Thyroid gland (tissue), 4 donors: ENCODE results near the gene PCDHA8. TPM values are rescaled to one million over a fixed set of nuclear protein-coding genes. Genes with fewer than 3 reads are reported as not detected.
"Not testable (repeated sequence)": the region's sequence is repeated elsewhere in the genome, so short reads cannot be mapped to it uniquely, and the experiment has no call there.

Experiments used
- DNase-seq, 2 donors: peaks; one replicate each; pipeline ENCODE4 v3.0.0-alpha.2; 2019
- H3K27ac ChIP-seq, 3 donors: fragments of 200-600 bp; sonication (generic); 1 replicate in 2 of 3; 2 replicates in 1 of 3; pipeline ENCODE4 v1.5.1; 2016 to 2019; ENCODE audit warnings: mild to moderate bottlenecking in 1 of 3, moderate library complexity in 1 of 3
- H3K27me3 ChIP-seq: fragments of 200-600 bp; sonication (generic); one replicate; pipeline ENCODE4 v1.5.1; 2019
- H3K36me3 ChIP-seq, 2 donors: fragments of 200-600 bp; sonication (generic); one replicate each; pipeline ENCODE4 v1.5.1; 2016 to 2019
- H3K4me1 ChIP-seq, 2 donors: fragments of 200-600 bp; sonication (generic); one replicate each; pipeline ENCODE4 v1.5.1; 2017 to 2019
- H3K4me3 ChIP-seq, 3 donors: fragments of 200-600 bp; sonication (generic); replicated peaks in 1 of 3; 1 replicate in 2 of 3; 2 replicates in 1 of 3; pipeline ENCODE4 v1.5.1; 2016; ENCODE audit warnings: mild to moderate bottlenecking in 1 of 3
- H3K9me3 ChIP-seq: fragments of 200-600 bp; sonication (generic); one replicate; pipeline ENCODE4 v1.5.1; 2017
- CTCF ChIP-seq, 6 experiments: fragments of 200-600 bp in 3 of 6; fragments of 450-650 bp in 3 of 6; sonication (generic) in 3 of 6; IDR thresholded peaks; one replicate each; pipeline ENCODE4 v1.5.1; 2016 to 2019; ENCODE audit warnings: antibody characterized with exemption in 6 of 6, mild to moderate bottlenecking in 2 of 6, inconsistent platforms in 1 of 6, moderate library complexity in 1 of 6
- POLR2A ChIP-seq, 2 donors: fragments of 450-650 bp; IDR thresholded peaks; one replicate each; pipeline ENCODE4 v1.6.1; 2017; ENCODE audit warnings: antibody characterized with exemption in 2 of 2, mild to moderate bottlenecking in 2 of 2, moderate library complexity in 1 of 2
- WGBS, 2 donors: methylation state at CpG; one replicate each; pipeline ENCODE4 v1.1.5; 2017; 5-methylcytosine and 5-hydroxymethylcytosine counted together
- intact Hi-C: fragments of 100-400 bp; cut with DNase I; formaldehyde crosslinking; loops from one replicate; pipeline ENCODE4 v1.15.1; 2023
- total RNA-seq, 4 donors: library from RNA; depleted of rRNA; stranded (reverse); fragments of >200 nt; gene quantifications; one replicate each; pipeline ENCODE4 v1.2.3, GENCODE V29; 2016

The PCDHA8 gene
- under 1 TPM in 3 of 4 donors, not detected in 1; 0.27 to 0.93 (median 0.33) TPM for total RNA-seq

GRCh38 chr5:140840978-140841962 lies at the start of gene PCDHA8:
Gene PCDHA8, plus strand, starts transcription at chr5:140841187. Its CDS starts 135 bp downstream, at chr5:140841322.
- Histone ChIP-seq H3K9me3 (no peaks in the 10 kb centered on the region), H3K4me3 (no peak within 1 kb of the TSS), H3K36me3 (no peaks in the 10 kb centered on the region), H3K27ac (no peak within 1 kb of the TSS), H3K27me3 (no peaks in the 10 kb centered on the region), H3K4me1 (no peaks in the 10 kb centered on the region)
- 21 to 23% methylated on average over 31 to 45 of the region's 47 CpGs for WGBS, 2 donors
- peak in 1 of 6 experiments; percentile 12 for TF ChIP-seq CTCF (IDR thresholded peaks at IDR 0.05)
- TF ChIP-seq POLR2A (IDR thresholded peaks at IDR 0.05) = no peak
- DNase-seq = no peak
- intact Hi-C loops = no loop called here

GRCh38 chr5:140794595-140795258 lies 46.3 kb upstream of the PCDHA8 start, which contains the start of gene PCDHA2:
Gene PCDHA2, plus strand, starts transcription at chr5:140794852.
- Histone ChIP-seq H3K36me3 (no peaks in the 10 kb centered on the region), H3K4me3 (no peak within 1 kb of the TSS), H3K27ac (no peak within 1 kb of the TSS), H3K27me3 (no peaks in the 10 kb centered on the region), H3K4me1 (no peaks in the 10 kb centered on the region), H3K9me3 (no peaks in the 10 kb centered on the region)
- DNase-seq = no peak
- 14 to 15% methylated on average over 18 to 27 of the region's 27 CpGs for WGBS, 2 donors
- intact Hi-C loops = no loop called here
- TF ChIP-seq POLR2A (IDR thresholded peaks at IDR 0.05) = no peak
- TF ChIP-seq CTCF (IDR thresholded peaks at IDR 0.05) = no peak

- intact Hi-C loops = no loop called here
- Histone ChIP-seq H3K4me1 (no peaks in the 10 kb centered on the region), H3K27ac (no peak overlapping the region), H3K36me3 (no peaks in the 10 kb centered on the region), H3K4me3 (no peak overlapping the region), H3K9me3 (no peaks in the 10 kb centered on the region), H3K27me3 (no peaks in the 10 kb centered on the region)
- WGBS, 2 donors = 20 to 25% methylated on average over 15 of the region's 15 CpGs
- TF ChIP-seq CTCF (IDR thresholded peaks at IDR 0.05) = peak in 1 of 6 experiments; percentile 18
- no peak for TF ChIP-seq POLR2A (IDR thresholded peaks at IDR 0.05)
- DNase-seq = no peak
Observed at GRCh38 chr5:140795259-140795641, 45.7 kb upstream of the PCDHA8 start.

- H3K4me3 ChIP-seq, intact Hi-C loops, H3K27me3 ChIP-seq, H3K4me1 ChIP-seq, DNase-seq, H3K9me3 ChIP-seq, H3K36me3 ChIP-seq, H3K27ac ChIP-seq: not testable (repeated sequence)
- 51 to 58% methylated on average over 47 to 68 of the region's 72 CpGs for WGBS, 2 donors
Observed at GRCh38 chr5:140796072-140796717, 44.8 kb upstream of the PCDHA8 start.

- no peak for DNase-seq
- Histone ChIP-seq H3K27me3 (no peaks in the 10 kb centered on the region), H3K4me3 (no peak overlapping the region), H3K9me3 (no peaks in the 10 kb centered on the region), H3K27ac (no peak overlapping the region), H3K36me3 (no peaks in the 10 kb centered on the region), H3K4me1 (no peaks in the 10 kb centered on the region)
- TF ChIP-seq CTCF (IDR thresholded peaks at IDR 0.05) (no peak), POLR2A (IDR thresholded peaks at IDR 0.05) (no peak)
- intact Hi-C loops = no loop called here
- WGBS, 2 donors = 48 to 56% methylated on average over 12 to 22 of the region's 39 CpGs
Observed at GRCh38 chr5:140796718-140797095, 44.3 kb upstream of the PCDHA8 start.
